Activated B cell treated with CpG ODN at 0.5 μM for 24 hours (primary cell): Measurements from ENCODE around the gene HLA-DQA2. TPM values are rescaled to one million over a fixed set of nuclear protein-coding genes. Genes with fewer than 3 reads are reported as not detected.
"Not testable (repeated sequence)": the region's sequence is repeated elsewhere in the genome, so short reads cannot be mapped to it uniquely, and the experiment has no call there.

ENCODE experiments used
- ATAC-seq: fragments of 200-7000 bp; cut with Tn5 transposase; one replicate; pipeline ENCODE4 v1.10.0; 2021; ENCODE audit warnings: low read depth, mild to moderate bottlenecking, moderate library complexity
- CTCF ChIA-PET: fragments of 350-600 bp; sonication (Branson Sonifier 250); formaldehyde crosslinking; loops from one replicate; lab custom pipeline; 2021; ENCODE audit warnings: antibody characterized with exemption; lab: Charles Lee
- POLR2A ChIA-PET: fragments of 350-600 bp; sonication (Branson Sonifier 250); formaldehyde crosslinking; loops from one replicate; lab custom pipeline; 2021; ENCODE audit warnings: antibody characterized with exemption; lab: Charles Lee
- DNase-seq: peaks from one replicate; pipeline ENCODE4 v3.0.0; 2022
- H3K27ac Mint-ChIP-seq: one replicate; pipeline ENCODE4 v1.8.0; 2020; ENCODE audit warnings: mixed read lengths
- H3K27me3 Mint-ChIP-seq: one replicate; pipeline ENCODE4 v1.8.0; 2021; ENCODE audit warnings: mixed read lengths
- H3K36me3 Mint-ChIP-seq: one replicate; pipeline ENCODE4 v1.8.0; 2021; ENCODE audit warnings: low read depth, mixed read lengths
- H3K4me1 Mint-ChIP-seq: one replicate; pipeline ENCODE4 v1.8.0; 2021; ENCODE audit warnings: mixed read lengths
- H3K4me3 Mint-ChIP-seq: one replicate; pipeline ENCODE4 v1.8.0; 2020; ENCODE audit warnings: mild to moderate bottlenecking, mixed read lengths
- H3K9me3 Mint-ChIP-seq: one replicate; pipeline ENCODE4 v1.8.0; 2020; ENCODE audit warnings: mixed read lengths
- intact Hi-C: fragments of 100-400 bp; cut with micrococcal nuclease; formaldehyde crosslinking; loops from one replicate; pipeline ENCODE4 v1.15.1; 2024
- total RNA-seq: library from RNA; stranded (reverse); gene quantifications from 2 replicates; pipeline ENCODE4 v1.2.3, GENCODE V29; 2022
- TF ChIP-seq, protein P1 (sequence below): fragments of 200-600 bp; IDR thresholded peaks from one replicate; pipeline ENCODE4 v1.8.0; 2022; ENCODE audit warnings: antibody characterized with exemption, mild to moderate bottlenecking

The HLA-DQA2 gene
- total RNA-seq, 1 donor from 2014 or later, result 231 TPM

DNA sequence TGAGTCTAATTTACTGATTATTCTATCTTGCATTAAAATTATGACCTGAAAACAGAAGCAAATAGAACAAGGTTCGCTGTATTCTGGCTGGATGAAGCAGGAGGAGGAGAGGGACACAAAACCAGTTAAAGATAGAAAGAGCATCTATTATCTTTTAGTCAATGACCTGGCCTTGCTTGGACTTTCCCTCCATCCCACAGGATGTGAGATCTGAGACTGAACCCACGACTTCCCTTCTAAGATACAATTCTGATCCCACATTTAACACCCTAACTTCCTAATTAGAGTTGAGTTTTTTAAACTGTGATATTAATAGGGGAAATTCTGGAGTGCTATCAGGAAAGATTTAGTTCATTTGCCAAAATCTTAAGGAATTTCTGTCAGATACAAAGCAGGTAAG is 3.1 kb upstream of the HLA-DQA2 start:
- POLR2A ChIA-PET, result no interaction called here
- TF ChIP-seq, protein P1, sequence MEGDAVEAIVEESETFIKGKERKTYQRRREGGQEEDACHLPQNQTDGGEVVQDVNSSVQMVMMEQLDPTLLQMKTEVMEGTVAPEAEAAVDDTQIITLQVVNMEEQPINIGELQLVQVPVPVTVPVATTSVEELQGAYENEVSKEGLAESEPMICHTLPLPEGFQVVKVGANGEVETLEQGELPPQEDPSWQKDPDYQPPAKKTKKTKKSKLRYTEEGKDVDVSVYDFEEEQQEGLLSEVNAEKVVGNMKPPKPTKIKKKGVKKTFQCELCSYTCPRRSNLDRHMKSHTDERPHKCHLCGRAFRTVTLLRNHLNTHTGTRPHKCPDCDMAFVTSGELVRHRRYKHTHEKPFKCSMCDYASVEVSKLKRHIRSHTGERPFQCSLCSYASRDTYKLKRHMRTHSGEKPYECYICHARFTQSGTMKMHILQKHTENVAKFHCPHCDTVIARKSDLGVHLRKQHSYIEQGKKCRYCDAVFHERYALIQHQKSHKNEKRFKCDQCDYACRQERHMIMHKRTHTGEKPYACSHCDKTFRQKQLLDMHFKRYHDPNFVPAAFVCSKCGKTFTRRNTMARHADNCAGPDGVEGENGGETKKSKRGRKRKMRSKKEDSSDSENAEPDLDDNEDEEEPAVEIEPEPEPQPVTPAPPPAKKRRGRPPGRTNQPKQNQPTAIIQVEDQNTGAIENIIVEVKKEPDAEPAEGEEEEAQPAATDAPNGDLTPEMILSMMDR, result no peak
- no peaks in the 10 kb centered on the region for H3K4me1 Mint-ChIP-seq
- DNase-seq (no peak), ATAC-seq (no peak)
- no peak overlapping the region for H3K27ac Mint-ChIP-seq
- CTCF ChIA-PET, result no interaction called here
- H3K4me3 Mint-ChIP-seq, result no peak overlapping the region
- peaks cover 14% of the 10 kb centered on the region for H3K27me3 Mint-ChIP-seq
- intact Hi-C loops, result no loop called here
- H3K9me3 Mint-ChIP-seq, result no peaks in the 10 kb centered on the region
- no peaks in the 10 kb centered on the region for H3K36me3 Mint-ChIP-seq

- TF ChIP-seq, protein P1, result no peak
- CTCF ChIA-PET, result no interaction called here
- POLR2A ChIA-PET, result no interaction called here
- peaks cover 8% of the 10 kb centered on the region for H3K4me1 Mint-ChIP-seq
- H3K27ac Mint-ChIP-seq, result peak overlapping the region; percentile 32
- DNase-seq, result no peak
- ATAC-seq, result peak; percentile 25
- peaks cover 4% of the 10 kb centered on the region for H3K36me3 Mint-ChIP-seq
- intact Hi-C loops, result no loop called here
- peaks cover 25% of the 10 kb centered on the region for H3K27me3 Mint-ChIP-seq
- peak overlapping the region; percentile 49 for H3K4me3 Mint-ChIP-seq
- no peaks in the 10 kb centered on the region for H3K9me3 Mint-ChIP-seq
Observed at GRCh38 chr6:32742374-32742773, 1.2 kb downstream of the HLA-DQA2 start.

DNA sequence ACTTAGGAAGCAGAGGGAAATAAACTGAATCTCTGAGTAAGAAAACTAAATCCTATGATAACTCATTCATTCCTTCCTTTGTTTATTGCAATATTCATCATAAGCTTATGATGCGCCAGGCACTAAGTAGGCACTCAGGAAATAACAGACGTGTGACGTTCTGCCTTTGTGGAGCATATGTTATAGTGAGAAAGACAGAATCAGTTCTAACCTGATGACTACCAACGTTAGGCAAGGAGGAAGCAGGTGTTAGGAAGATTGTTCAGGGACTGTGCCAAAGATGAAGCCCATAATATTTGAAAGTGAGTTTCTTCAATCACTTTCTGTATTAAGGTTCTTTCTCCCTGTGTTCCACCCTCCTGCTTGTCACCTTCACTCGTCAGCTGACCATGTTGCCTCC is 3.6 kb downstream of the HLA-DQA2 start:
- no peak for ATAC-seq
- CTCF ChIA-PET, result interaction anchor here (0.6 kb wide), 1 partner anchor 195 kb away, joined by 3 read pairs; no protein-coding TSS in a partner anchor
- DNase-seq, result no peak
- Mint-ChIP-seq H3K9me3 (no peaks in the 10 kb centered on the region), H3K27me3 (peaks cover 22% of the 10 kb centered on the region), H3K4me1 (peaks cover 8% of the 10 kb centered on the region), H3K4me3 (no peak overlapping the region), H3K36me3 (peaks cover 4% of the 10 kb centered on the region), H3K27ac (no peak overlapping the region)
- intact Hi-C loops, result no loop called here
- TF ChIP-seq, protein P1, result no peak
- POLR2A ChIA-PET, result interaction anchor here (0.6 kb wide), 2 partner anchors 101 to 105 kb away, joined by 4 to 17 read pairs; no protein-coding TSS in a partner anchor

DNA sequence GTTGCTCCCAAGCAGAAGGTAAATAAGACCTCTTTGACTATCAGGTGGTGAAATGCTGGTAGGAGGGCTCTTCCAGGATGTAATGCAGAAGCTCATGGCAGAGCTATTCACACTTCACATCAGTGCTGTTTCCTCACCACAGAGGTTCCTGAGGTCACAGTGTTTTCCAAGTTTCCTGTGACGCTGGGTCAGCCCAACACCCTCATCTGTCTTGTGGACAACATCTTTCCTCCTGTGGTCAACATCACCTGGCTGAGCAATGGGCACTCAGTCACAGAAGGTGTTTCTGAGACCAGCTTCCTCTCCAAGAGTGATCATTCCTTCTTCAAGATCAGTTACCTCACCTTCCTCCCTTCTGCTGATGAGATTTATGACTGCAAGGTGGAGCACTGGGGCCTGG is 4.5 kb downstream of the HLA-DQA2 start:
- Mint-ChIP-seq H3K4me3 (peak overlapping the region; percentile 58), H3K27me3 (peaks cover 22% of the 10 kb centered on the region), H3K27ac (peak overlapping the region; percentile 37)
- H3K4me1 Mint-ChIP-seq, ATAC-seq, intact Hi-C loops, H3K9me3 Mint-ChIP-seq, DNase-seq, CTCF ChIA-PET, H3K36me3 Mint-ChIP-seq: not testable (repeated sequence)
- POLR2A ChIA-PET, result interaction anchor here (0.5 to 1.6 kb wide), 4 partner anchors 102 to 555 kb away, joined by 3 to 17 read pairs (median 8); no protein-coding TSS in a partner anchor

- POLR2A ChIA-PET, result no interaction called here
- TF ChIP-seq, protein P1, result no peak
- CTCF ChIA-PET, result no interaction called here
- Mint-ChIP-seq H3K27me3 (peaks cover 7% of the 10 kb centered on the region), H3K4me3 (no peak overlapping the region), H3K9me3 (no peaks in the 10 kb centered on the region), H3K4me1 (peaks cover 1% of the 10 kb centered on the region), H3K27ac (no peak overlapping the region), H3K36me3 (no peaks in the 10 kb centered on the region)
- ATAC-seq, result no peak
- intact Hi-C loops, result no loop called here
- DNase-seq, result no peak
Observed at GRCh38 chr6:32752580-32752979, 11.4 kb downstream of the HLA-DQA2 start.

DNA sequence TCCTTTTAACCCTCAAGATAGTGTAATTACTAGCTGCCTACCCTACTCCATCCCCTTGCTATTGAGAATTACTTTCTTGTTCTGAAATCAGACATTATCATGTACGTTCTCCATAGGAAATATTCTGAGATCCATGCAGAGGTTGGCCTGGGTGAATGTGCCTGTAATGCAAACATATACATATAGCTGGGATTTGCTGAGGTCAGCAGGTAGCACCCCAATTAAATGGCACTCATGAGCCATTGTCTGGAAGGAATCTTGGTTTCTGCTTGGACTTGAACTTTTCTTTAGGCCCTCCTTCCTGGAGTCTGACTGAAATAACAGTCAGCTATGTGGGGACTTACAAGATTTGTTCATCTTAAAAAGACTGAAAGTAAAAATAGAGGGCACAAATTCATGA is 18.5 kb downstream of the HLA-DQA2 start:
- Mint-ChIP-seq H3K27me3 (peaks cover 7% of the 10 kb centered on the region), H3K36me3 (peaks cover 3% of the 10 kb centered on the region), H3K27ac (no peak overlapping the region), H3K9me3 (no peaks in the 10 kb centered on the region), H3K4me1 (peaks cover 6% of the 10 kb centered on the region), H3K4me3 (no peak overlapping the region)
- ATAC-seq (no peak), DNase-seq (no peak)
- intact Hi-C loops, result no loop called here
- POLR2A ChIA-PET, result interaction anchor here (2.8 to 4.1 kb wide), 2 partner anchors 95 to 99 kb away, joined by 64 to 205 read pairs; partner anchors contain the start of gene HLA-DQB1
- CTCF ChIA-PET, result no interaction called here
- TF ChIP-seq, protein P1, result no peak
